Panc1 (cell line): ENCODE measurements around the gene SLF1. TPM values are rescaled to one million over a fixed set of nuclear protein-coding genes. Genes with fewer than 3 reads are reported as not detected.

Experiments
- ATAC-seq: fragments of 200-7000 bp; cut with Tn5 transposase; 2 replicates; pipeline ENCODE4 v1.9.1; 2020; ENCODE audit warnings: mild to moderate bottlenecking, moderate library complexity
- BruUV-seq: library from RNA; stranded (reverse); fragments of 400-500 nt; replicated peaks from 2 replicates; lab custom pipeline; 2021; lab: Mats Ljungman, UMichigan
- CTCF ChIA-PET: fragments of 300-600 bp; sonication (Branson Sonifier 250); formaldehyde crosslinking; loops from one replicate; lab custom pipeline; 2022; ENCODE audit warnings: antibody characterized with exemption; lab: Charles Lee
- POLR2A ChIA-PET: fragments of 300-600 bp; sonication (Branson Sonifier 250); formaldehyde crosslinking; loops from one replicate; lab custom pipeline; 2022; ENCODE audit warnings: antibody characterized with exemption; lab: Charles Lee
- DNase-seq: peaks from one replicate; pipeline ENCODE4 v3.0.0-alpha.2; 2010; ENCODE audit warnings: low read depth, low spot score
- H3K27ac ChIP-seq: 2 replicates; pipeline ENCODE4 v1.5.1; 2011; ENCODE audit warnings: mild to moderate bottlenecking, low read length, inconsistent platforms
- H3K27me3 ChIP-seq: fragments of 200-500 bp; sonication (Bioruptor generic); 2 replicates; pipeline ENCODE4 v1.6.0; 2014; ENCODE audit warnings: low read length, inconsistent platforms; ENCODE audit not compliant: control insufficient read depth, insufficient read depth
- H3K36me3 ChIP-seq: fragments of 200-500 bp; sonication (Bioruptor generic); 2 replicates; pipeline ENCODE4 v1.5.1; 2014; ENCODE audit warnings: inconsistent platforms, mild to moderate bottlenecking, low read length, moderate library complexity; ENCODE audit not compliant: control insufficient read depth, insufficient read depth
- H3K4me1 ChIP-seq: 2 replicates; pipeline ENCODE4 v1.5.1; 2011; ENCODE audit warnings: inconsistent platforms, mild to moderate bottlenecking, low read length, moderate library complexity; ENCODE audit not compliant: control insufficient read depth, insufficient read depth
- H3K4me3 ChIP-seq, 2 experiments: 2 replicates each; pipeline ENCODE4 v1.5.1; 2011 to 2012; ENCODE audit warnings: low read depth in 2 of 2, low read length in 2 of 2, mild to moderate bottlenecking in 2 of 2, inconsistent platforms in 1 of 2, moderate library complexity in 1 of 2
- H3K9me3 ChIP-seq: fragments of 200-500 bp; sonication (Bioruptor generic); 2 replicates; pipeline ENCODE4 v1.5.1; 2014; ENCODE audit warnings: low read depth, mild to moderate bottlenecking, inconsistent platforms, low read length, moderate library complexity; ENCODE audit not compliant: control insufficient read depth, insufficient read depth
- POLR2AphosphoS5 ChIP-seq: IDR thresholded peaks from 2 replicates; pipeline ENCODE4 v1.6.1; 2012; ENCODE audit warnings: mild to moderate bottlenecking, low read depth, low read length, moderate library complexity
- SIN3A ChIP-seq: IDR thresholded peaks from 2 replicates; pipeline ENCODE4 v1.6.1; 2012; ENCODE audit warnings: low read depth, mild to moderate bottlenecking, low read length, moderate library complexity, borderline replicate concordance; ENCODE audit not compliant: insufficient read depth
- TCF7L2 ChIP-seq: IDR thresholded peaks from 2 replicates; pipeline ENCODE4 v1.6.1; 2011; ENCODE audit warnings: mild to moderate bottlenecking, low read depth, low read length, inconsistent platforms
- in situ Hi-C: cut with HindIII; loops from 2 replicates; pipeline ENCODE4 v1.10.0; 2016; ENCODE audit warnings: low sequenced_read_pairs, low pct_unique_long_range_greater_than_20kb
- intact Hi-C: fragments of 100-400 bp; cut with micrococcal nuclease; formaldehyde crosslinking; loops from one replicate; pipeline ENCODE4 v1.10.0; 2022; ENCODE audit not compliant: unreplicated experiment
- total RNA-seq: library from RNA; stranded (reverse); gene quantifications from one replicate; pipeline ENCODE4 v1.2.1, GENCODE V29; 2021; ENCODE audit not compliant: unreplicated experiment
- TF ChIP-seq, protein P1 (sequence below), 2 experiments: IDR thresholded peaks; 2 replicates each; pipeline ENCODE4 v1.6.1; 2011 to 2012; ENCODE audit warnings: low read depth in 2 of 2, control low read depth in 1 of 2, low read length in 1 of 2, mild to moderate bottlenecking in 1 of 2, moderate library complexity in 1 of 2; ENCODE audit not compliant: insufficient read depth in 1 of 2
- TF ChIP-seq, protein P2 (sequence below): fragments of 450-650 bp; IDR thresholded peaks from 2 replicates; pipeline ENCODE4 v1.5.1; 2017; ENCODE audit warnings: mild to moderate bottlenecking

Gene SLF1
- total RNA-seq, 1 experiment from 2014 or later: 9.7 TPM

DNA sequence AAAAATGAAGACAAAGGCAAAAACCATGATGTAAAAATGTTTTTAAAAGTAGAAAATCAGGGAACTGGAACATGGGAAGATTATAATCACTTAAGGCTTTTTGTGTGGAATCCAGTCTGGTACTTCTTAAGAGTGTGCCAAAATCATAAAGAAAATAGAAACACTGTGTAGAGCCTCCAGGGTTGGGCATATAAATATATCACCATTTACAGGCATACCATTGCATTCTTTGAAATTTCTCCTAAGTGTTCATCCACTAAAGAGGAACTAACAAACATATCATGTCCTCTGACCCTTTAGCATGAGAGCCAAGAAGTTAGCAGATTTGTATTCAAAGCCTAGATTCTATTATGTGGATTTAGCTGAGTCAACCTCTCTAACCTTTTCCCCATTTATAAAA, 93.3 kb downstream of the SLF1 start:
- TF ChIP-seq POLR2AphosphoS5 (no peak), SIN3A (no peak), TCF7L2 (no peak)
- TF ChIP-seq, protein P1, sequence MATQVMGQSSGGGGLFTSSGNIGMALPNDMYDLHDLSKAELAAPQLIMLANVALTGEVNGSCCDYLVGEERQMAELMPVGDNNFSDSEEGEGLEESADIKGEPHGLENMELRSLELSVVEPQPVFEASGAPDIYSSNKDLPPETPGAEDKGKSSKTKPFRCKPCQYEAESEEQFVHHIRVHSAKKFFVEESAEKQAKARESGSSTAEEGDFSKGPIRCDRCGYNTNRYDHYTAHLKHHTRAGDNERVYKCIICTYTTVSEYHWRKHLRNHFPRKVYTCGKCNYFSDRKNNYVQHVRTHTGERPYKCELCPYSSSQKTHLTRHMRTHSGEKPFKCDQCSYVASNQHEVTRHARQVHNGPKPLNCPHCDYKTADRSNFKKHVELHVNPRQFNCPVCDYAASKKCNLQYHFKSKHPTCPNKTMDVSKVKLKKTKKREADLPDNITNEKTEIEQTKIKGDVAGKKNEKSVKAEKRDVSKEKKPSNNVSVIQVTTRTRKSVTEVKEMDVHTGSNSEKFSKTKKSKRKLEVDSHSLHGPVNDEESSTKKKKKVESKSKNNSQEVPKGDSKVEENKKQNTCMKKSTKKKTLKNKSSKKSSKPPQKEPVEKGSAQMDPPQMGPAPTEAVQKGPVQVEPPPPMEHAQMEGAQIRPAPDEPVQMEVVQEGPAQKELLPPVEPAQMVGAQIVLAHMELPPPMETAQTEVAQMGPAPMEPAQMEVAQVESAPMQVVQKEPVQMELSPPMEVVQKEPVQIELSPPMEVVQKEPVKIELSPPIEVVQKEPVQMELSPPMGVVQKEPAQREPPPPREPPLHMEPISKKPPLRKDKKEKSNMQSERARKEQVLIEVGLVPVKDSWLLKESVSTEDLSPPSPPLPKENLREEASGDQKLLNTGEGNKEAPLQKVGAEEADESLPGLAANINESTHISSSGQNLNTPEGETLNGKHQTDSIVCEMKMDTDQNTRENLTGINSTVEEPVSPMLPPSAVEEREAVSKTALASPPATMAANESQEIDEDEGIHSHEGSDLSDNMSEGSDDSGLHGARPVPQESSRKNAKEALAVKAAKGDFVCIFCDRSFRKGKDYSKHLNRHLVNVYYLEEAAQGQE (IDR thresholded peaks at IDR 0.05; ENCODE audit: insufficient read depth in 1 of 2, low read depth in 2 of 2, low read length in 1 of 2): no peak
- TF ChIP-seq, protein P2, sequence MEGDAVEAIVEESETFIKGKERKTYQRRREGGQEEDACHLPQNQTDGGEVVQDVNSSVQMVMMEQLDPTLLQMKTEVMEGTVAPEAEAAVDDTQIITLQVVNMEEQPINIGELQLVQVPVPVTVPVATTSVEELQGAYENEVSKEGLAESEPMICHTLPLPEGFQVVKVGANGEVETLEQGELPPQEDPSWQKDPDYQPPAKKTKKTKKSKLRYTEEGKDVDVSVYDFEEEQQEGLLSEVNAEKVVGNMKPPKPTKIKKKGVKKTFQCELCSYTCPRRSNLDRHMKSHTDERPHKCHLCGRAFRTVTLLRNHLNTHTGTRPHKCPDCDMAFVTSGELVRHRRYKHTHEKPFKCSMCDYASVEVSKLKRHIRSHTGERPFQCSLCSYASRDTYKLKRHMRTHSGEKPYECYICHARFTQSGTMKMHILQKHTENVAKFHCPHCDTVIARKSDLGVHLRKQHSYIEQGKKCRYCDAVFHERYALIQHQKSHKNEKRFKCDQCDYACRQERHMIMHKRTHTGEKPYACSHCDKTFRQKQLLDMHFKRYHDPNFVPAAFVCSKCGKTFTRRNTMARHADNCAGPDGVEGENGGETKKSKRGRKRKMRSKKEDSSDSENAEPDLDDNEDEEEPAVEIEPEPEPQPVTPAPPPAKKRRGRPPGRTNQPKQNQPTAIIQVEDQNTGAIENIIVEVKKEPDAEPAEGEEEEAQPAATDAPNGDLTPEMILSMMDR: no peak
- DNase-seq: no peak
- Histone ChIP-seq H3K27ac (no peak overlapping the region), H3K4me1 (no peaks in the 10 kb centered on the region; the same call in 1 of the 2 replicates), H3K27me3 (no peaks in the 10 kb centered on the region), H3K36me3 (peaks cover 2% of the 10 kb centered on the region; the same call in 1 of the 2 replicates), H3K9me3 (no peaks in the 10 kb centered on the region), H3K4me3 (no peak overlapping the region)
- intact Hi-C loops (no loop called here), in situ Hi-C loops (no loop called here)
- no TSS peak for BruUV-seq
- ChIA-PET POLR2A (no interaction called here), CTCF (no interaction called here)
- ATAC-seq: no peak

DNA sequence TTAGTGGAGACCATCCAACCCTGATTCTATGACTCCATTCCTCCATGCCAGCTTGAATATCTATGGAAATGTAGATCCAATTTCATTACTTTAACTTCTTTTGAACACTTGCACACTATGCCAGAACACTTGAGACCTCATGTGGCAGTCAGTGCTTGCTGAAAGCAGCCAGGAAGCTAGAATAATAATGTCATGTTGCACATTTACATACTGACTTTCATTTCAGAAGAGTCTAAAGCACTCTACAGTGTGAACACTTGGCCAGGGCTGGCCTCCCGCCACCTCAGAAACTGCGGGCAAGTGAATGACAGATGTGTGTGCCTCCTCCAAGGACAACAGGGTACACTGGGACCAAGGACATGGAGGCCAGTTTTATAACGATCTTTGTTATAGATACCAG, 97.3 kb downstream of the SLF1 start:
- H3K36me3 ChIP-seq: no peaks in the 10 kb centered on the region; the same call in 1 of the 2 replicates
- ChIA-PET CTCF (no interaction called here), POLR2A (interaction anchor here (0.5 kb wide), 1 partner anchor 28 kb away, joined by 12 read pairs; no protein-coding TSS in a partner anchor)
- no peaks in the 10 kb centered on the region for H3K9me3 ChIP-seq
- no TSS peak for BruUV-seq
- ATAC-seq (no peak), DNase-seq (no peak)
- in situ Hi-C loops: no loop called here
- TF ChIP-seq, protein P2: no peak
- no peak for TF ChIP-seq TCF7L2
- no peak for TF ChIP-seq POLR2AphosphoS5
- no peak for TF ChIP-seq SIN3A
- TF ChIP-seq, protein P1 (IDR thresholded peaks at IDR 0.05; ENCODE audit: insufficient read depth in 1 of 2, low read depth in 2 of 2, low read length in 1 of 2): no peak
- no peaks in the 10 kb centered on the region for H3K27me3 ChIP-seq
- no peak overlapping the region for H3K27ac ChIP-seq
- no peak overlapping the region for H3K4me3 ChIP-seq
- H3K4me1 ChIP-seq: no peaks in the 10 kb centered on the region
- intact Hi-C loops: no loop called here
